GM18870 (cell line): ENCODE results near the gene MED17.

Experiments used
- ATAC-seq: cut with Tn5 transposase; IDR thresholded peaks from one replicate; pipeline ENCODE4 v1.9.1; 2021; ENCODE audit warnings: moderate library complexity; ENCODE audit not compliant: unreplicated experiment

The MED17 gene

GRCh38 chr11:93846411-93846810 is 62.3 kb downstream of the MED17 start:
- no peak for ATAC-seq

- no peak for ATAC-seq
Observed at GRCh38 chr11:93849201-93849600, 65.1 kb downstream of the MED17 start.

- no peak for ATAC-seq
Observed at GRCh38 chr11:93849751-93850593, 65.9 kb downstream of the MED17 start.

GRCh38 chr11:93850594-93851018 is 66.5 kb downstream of the MED17 start, which contains the start of gene VSTM5:
Gene VSTM5, minus strand, starts transcription at chr11:93850618. Its CDS starts 116 bp downstream, at chr11:93850502.
- ATAC-seq, result no peak

GRCh38 chr11:93852242-93852641 is 68.2 kb downstream of the MED17 start:
- ATAC-seq, result no peak

GRCh38 chr11:93857413-93858120 is 73.5 kb downstream of the MED17 start:
- ATAC-seq, result no peak

GRCh38 chr11:93858121-93858775 is 74.2 kb downstream of the MED17 start:
- no peak for ATAC-seq

GRCh38 chr11:93861808-93862207 is 77.7 kb downstream of the MED17 start:
- ATAC-seq, result no peak
